Mesenchymal stem cell (in vitro differentiated cells and primary cell): ENCODE measurements around the gene TRHDE.

Experiments used
- DNase-seq: peaks from one replicate; pipeline ENCODE4 v3.0.0-alpha.2; 2013
- H2AFZ ChIP-seq: one replicate; pipeline ENCODE4 v1.6.1; 2013; ENCODE audit warnings: low read depth, mild to moderate bottlenecking, control low read depth, inconsistent platforms, low read length, moderate library complexity
- H2AK5ac ChIP-seq: 2 replicates; pipeline ENCODE4 v1.6.1; 2013; ENCODE audit warnings: low read length, moderate library complexity, mild to moderate bottlenecking, inconsistent platforms; ENCODE audit not compliant: severe bottlenecking
- H2BK120ac ChIP-seq: one replicate; pipeline ENCODE4 v1.6.1; 2013; ENCODE audit warnings: low read depth, mild to moderate bottlenecking, inconsistent platforms, low read length, moderate library complexity
- H2BK12ac ChIP-seq, 2 experiments: one replicate each; pipeline ENCODE4 v1.6.1; 2013; ENCODE audit warnings: inconsistent platforms in 2 of 2, low read length in 2 of 2, mild to moderate bottlenecking in 2 of 2, moderate library complexity in 2 of 2, control low read depth in 1 of 2
- H2BK15ac ChIP-seq: one replicate; pipeline ENCODE4 v1.6.1; 2013; ENCODE audit warnings: mild to moderate bottlenecking, low read depth, inconsistent platforms; ENCODE audit not compliant: poor library complexity, severe bottlenecking
- H2BK5ac ChIP-seq: 2 replicates; pipeline ENCODE4 v1.6.1; 2013; ENCODE audit warnings: low read depth, mild to moderate bottlenecking, low read length, control low read depth, inconsistent platforms; ENCODE audit not compliant: poor library complexity, severe bottlenecking
- H3K14ac ChIP-seq, 2 experiments: one replicate each; pipeline ENCODE4 v1.6.1; 2013; ENCODE audit warnings: inconsistent platforms in 2 of 2, low read length in 2 of 2, control low read depth in 1 of 2, mild to moderate bottlenecking in 1 of 2, moderate library complexity in 1 of 2
- H3K18ac ChIP-seq, 2 experiments: one replicate each; pipeline ENCODE4 v1.6.1; 2013; ENCODE audit warnings: inconsistent platforms in 2 of 2, low read length in 2 of 2, control low read depth in 1 of 2, low read depth in 1 of 2, mild to moderate bottlenecking in 1 of 2
- H3K23ac ChIP-seq, 2 experiments: one replicate each; pipeline ENCODE4 v1.6.1; 2013; ENCODE audit warnings: inconsistent platforms in 2 of 2, low read length in 2 of 2, mild to moderate bottlenecking in 2 of 2, moderate library complexity in 2 of 2, control low read depth in 1 of 2
- H3K27ac ChIP-seq: 2 replicates; pipeline ENCODE4 v1.5.1; 2013; ENCODE audit warnings: mild to moderate bottlenecking, moderate library complexity, low read length, control low read depth, inconsistent platforms; ENCODE audit not compliant: poor library complexity, severe bottlenecking
- H3K27me3 ChIP-seq, 2 experiments: 2 replicates each; pipeline versions ENCODE4 v1.6.1 to v1.7.0; 2013; ENCODE audit warnings: low read length in 2 of 2, mild to moderate bottlenecking in 2 of 2, moderate library complexity in 2 of 2, control low read depth in 1 of 2, inconsistent platforms in 1 of 2; ENCODE audit not compliant: control insufficient read depth in 1 of 2, insufficient read depth in 1 of 2
- H3K36me3 ChIP-seq, 2 experiments: 2 replicates each; pipeline versions ENCODE4 v1.6.1 to v1.7.0; 2013; ENCODE audit warnings: low read length in 2 of 2, control low read depth in 1 of 2, inconsistent platforms in 1 of 2, low read depth in 1 of 2, mild to moderate bottlenecking in 1 of 2; ENCODE audit not compliant: insufficient read depth in 2 of 2, control insufficient read depth in 1 of 2
- H3K4ac ChIP-seq, 2 experiments: one replicate each; pipeline ENCODE4 v1.6.1; 2013; ENCODE audit warnings: inconsistent platforms in 2 of 2, low read length in 2 of 2, mild to moderate bottlenecking in 2 of 2, moderate library complexity in 2 of 2, control low read depth in 1 of 2, low read depth in 1 of 2
- H3K4me1 ChIP-seq: 2 replicates; pipeline ENCODE4 v1.6.1; 2013; ENCODE audit warnings: low read depth, low read length, control low read depth; ENCODE audit not compliant: control insufficient read depth, insufficient read depth
- H3K4me2 ChIP-seq: 2 replicates; pipeline ENCODE4 v1.6.1; 2013; ENCODE audit warnings: low read length, mild to moderate bottlenecking, inconsistent platforms; ENCODE audit not compliant: poor library complexity, severe bottlenecking
- H3K4me3 ChIP-seq, 2 experiments: 2 replicates each; pipeline versions ENCODE4 v1.5.1 to v1.7.0; 2013; ENCODE audit warnings: low read length in 2 of 2, mild to moderate bottlenecking in 2 of 2, control low read depth in 1 of 2, low read depth in 1 of 2; ENCODE audit not compliant: insufficient read depth in 1 of 2
- H3K79me1 ChIP-seq: replicated peaks from 2 replicates; pipeline ENCODE4 v1.6.1; 2013; ENCODE audit warnings: mild to moderate bottlenecking, control low read depth, low read length, inconsistent platforms; ENCODE audit not compliant: poor library complexity, severe bottlenecking
- H3K9ac ChIP-seq: 2 replicates; pipeline ENCODE4 v1.7.0; 2013; ENCODE audit warnings: mild to moderate bottlenecking, low read length, moderate library complexity
- H3K9me3 ChIP-seq: 2 replicates; pipeline ENCODE4 v1.7.0; 2013; ENCODE audit warnings: mild to moderate bottlenecking, low read length; ENCODE audit not compliant: control insufficient read depth
- H4K8ac ChIP-seq: one replicate; pipeline ENCODE4 v1.6.1; 2013; ENCODE audit warnings: inconsistent platforms, mild to moderate bottlenecking, low read length, moderate library complexity
- H4K91ac ChIP-seq: one replicate; pipeline ENCODE4 v1.6.1; 2013; ENCODE audit warnings: mild to moderate bottlenecking, low read length, inconsistent platforms
- WGBS: methylation state at CpG from one replicate; pipeline ENCODE4 v1.1.7; 2013; ENCODE audit warnings: mixed read lengths; 5-methylcytosine and 5-hydroxymethylcytosine counted together

TRHDE gene

GRCh38 chr12:72610854-72611358, 338.7 kb downstream of the TRHDE start:
- H3K27me3 ChIP-seq: no peaks in the 10 kb centered on the region
- no peak overlapping the region for H3K4me3 ChIP-seq
- H3K18ac ChIP-seq: no peak overlapping the region
- H3K4ac ChIP-seq: no peak overlapping the region
- no peak overlapping the region for H3K27ac ChIP-seq
- no peak overlapping the region for H3K9ac ChIP-seq
- H2BK15ac ChIP-seq: no peak overlapping the region
- DNase-seq: no peak
- no peak overlapping the region for H2AK5ac ChIP-seq
- H3K4me1 ChIP-seq: peaks cover 5% of the 10 kb centered on the region
- no peaks in the 10 kb centered on the region for H3K79me1 ChIP-seq
- H2BK120ac ChIP-seq: no peak overlapping the region
- peaks cover 2% of the 10 kb centered on the region for H3K9me3 ChIP-seq
- no peak overlapping the region for H2BK12ac ChIP-seq
- no peak overlapping the region for H3K4me2 ChIP-seq
- no peak overlapping the region for H4K8ac ChIP-seq
- no peaks in the 10 kb centered on the region for H3K36me3 ChIP-seq
- H4K91ac ChIP-seq: no peak overlapping the region
- no peak overlapping the region for H2AFZ ChIP-seq
- H3K14ac ChIP-seq: no peak overlapping the region
- H3K23ac ChIP-seq: no peak overlapping the region
- H2BK5ac ChIP-seq: no peak overlapping the region
- WGBS: 25% methylated on average over 1 of the region's 1 CpG

GRCh38 chr12:72612171-72612570, 340.0 kb downstream of the TRHDE start:
- Histone ChIP-seq H2BK120ac (no peak overlapping the region), H2AK5ac (no peak overlapping the region), H3K4me1 (peaks cover 5% of the 10 kb centered on the region), H3K4me2 (no peak overlapping the region), H3K9me3 (no peaks in the 10 kb centered on the region), H2BK15ac (no peak overlapping the region), H4K91ac (no peak overlapping the region), H3K18ac (no peak overlapping the region), H2BK5ac (no peak overlapping the region), H3K27ac (peak overlapping the region; percentile 5), H3K36me3 (no peaks in the 10 kb centered on the region), H3K4me3 (no peak overlapping the region), H4K8ac (no peak overlapping the region), H2AFZ (no peak overlapping the region), H2BK12ac (no peak overlapping the region), H3K23ac (no peak overlapping the region), H3K79me1 (no peaks in the 10 kb centered on the region), H3K27me3 (no peaks in the 10 kb centered on the region), H3K4ac (no peak overlapping the region), H3K14ac (no peak overlapping the region), H3K9ac (no peak overlapping the region)
- no peak for DNase-seq
- 11% methylated on average over 1 of the region's 2 CpGs for WGBS

GRCh38 chr12:72618764-72619163, 346.6 kb downstream of the TRHDE start:
- Histone ChIP-seq H3K4me2 (no peak overlapping the region), H3K27ac (no peak overlapping the region), H3K14ac (no peak overlapping the region), H2AFZ (no peak overlapping the region), H2BK120ac (no peak overlapping the region), H2AK5ac (no peak overlapping the region), H2BK12ac (no peak overlapping the region), H3K9ac (no peak overlapping the region), H4K91ac (no peak overlapping the region), H3K4ac (no peak overlapping the region), H3K9me3 (peaks cover 2% of the 10 kb centered on the region), H3K23ac (no peak overlapping the region), H3K4me1 (no peaks in the 10 kb centered on the region), H2BK15ac (no peak overlapping the region), H3K27me3 (no peaks in the 10 kb centered on the region), H4K8ac (no peak overlapping the region), H3K4me3 (no peak overlapping the region), H3K36me3 (no peaks in the 10 kb centered on the region), H3K18ac (no peak overlapping the region), H2BK5ac (no peak overlapping the region), H3K79me1 (no peaks in the 10 kb centered on the region)
- DNase-seq: no peak
- WGBS: 82% methylated on average over 3 of the region's 6 CpGs

- H3K23ac ChIP-seq: no peak overlapping the region
- H3K18ac ChIP-seq: no peak overlapping the region
- H3K79me1 ChIP-seq: no peaks in the 10 kb centered on the region
- H3K4me1 ChIP-seq: no peaks in the 10 kb centered on the region
- H2BK12ac ChIP-seq: no peak overlapping the region
- H2BK120ac ChIP-seq: no peak overlapping the region
- H4K8ac ChIP-seq: no peak overlapping the region
- H3K4me2 ChIP-seq: peak overlapping the region; percentile 43
- H3K9me3 ChIP-seq: no peaks in the 10 kb centered on the region
- no peak overlapping the region for H3K14ac ChIP-seq
- no peak overlapping the region for H3K9ac ChIP-seq
- H2AFZ ChIP-seq: no peak overlapping the region
- no peak overlapping the region for H2BK15ac ChIP-seq
- no peak overlapping the region for H2AK5ac ChIP-seq
- H2BK5ac ChIP-seq: no peak overlapping the region
- H3K27ac ChIP-seq: peak overlapping the region; percentile 94
- DNase-seq: no peak
- no peaks in the 10 kb centered on the region for H3K27me3 ChIP-seq
- H3K36me3 ChIP-seq: no peaks in the 10 kb centered on the region
- no peak overlapping the region for H4K91ac ChIP-seq
- no peak overlapping the region for H3K4me3 ChIP-seq
- 98% methylated on average over 2 of the region's 3 CpGs for WGBS
- no peak overlapping the region for H3K4ac ChIP-seq
Measured at GRCh38 chr12:72622556-72622955, 350.4 kb downstream of the TRHDE start.
